ENCODE measurements around the gene ABL1.
"Not testable (repeated sequence)": the region's sequence is repeated elsewhere in the genome, so short reads cannot be mapped to it uniquely, and the experiment has no call there.

ABL1 gene

DNA sequence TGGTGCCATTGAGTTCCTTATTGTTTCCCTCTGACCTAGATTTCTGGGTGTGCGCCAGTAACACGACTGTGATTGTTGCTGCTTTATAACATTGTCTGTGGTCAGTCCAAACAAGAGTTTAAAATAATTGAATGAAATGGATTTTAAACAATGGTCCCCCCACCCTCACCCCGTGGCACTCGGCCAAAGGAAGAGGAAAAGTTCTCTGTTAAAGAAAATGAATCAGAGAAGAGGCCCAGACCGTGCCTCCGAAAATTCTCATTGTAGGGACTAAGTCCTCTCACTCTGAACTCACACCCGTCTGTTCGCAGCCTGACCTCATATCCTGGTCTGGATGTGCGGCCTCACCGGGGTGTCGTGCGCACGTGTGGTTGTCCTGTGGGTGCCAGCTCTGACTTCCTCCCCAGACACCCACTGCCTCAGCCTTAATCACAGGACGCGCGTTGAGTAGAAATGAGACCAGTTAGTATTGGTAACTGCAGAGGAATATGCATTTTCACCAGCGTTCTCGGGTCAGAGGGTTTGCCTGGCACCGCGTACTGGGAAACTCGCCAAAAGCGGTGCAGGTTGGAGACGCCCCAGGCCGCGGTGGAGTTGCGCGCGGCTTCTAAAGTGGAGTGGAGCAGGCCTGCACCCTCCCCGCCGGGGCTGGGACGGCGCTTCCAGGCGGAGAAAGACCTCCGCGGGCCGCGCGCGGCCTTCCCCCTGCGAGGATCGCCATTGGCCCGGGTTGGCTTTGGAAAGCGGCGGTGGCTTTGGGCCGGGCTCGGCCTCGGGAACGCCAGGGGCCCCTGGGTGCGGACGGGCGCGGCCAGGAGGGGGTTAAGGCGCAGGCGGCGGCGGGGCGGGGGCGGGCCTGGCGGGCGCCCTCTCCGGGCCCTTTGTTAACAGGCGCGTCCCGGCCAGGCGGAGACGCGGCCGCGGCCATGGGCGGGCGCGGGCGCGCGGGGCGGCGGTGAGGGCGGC, at the start of gene ABL1:
TSS of gene ABL1 (plus strand) at position 884 of the 966 bp plus-strand sequence. CDS start 193 bp downstream, outside the sequence.
- peak; percentile 56 for DNase-seq

GRCh38 chr9:130785940-130786508, 49.0 kb upstream of the ABL1 start:
- DNase-seq = no peak

GRCh38 chr9:130786526-130786925, 48.5 kb upstream of the ABL1 start:
- DNase-seq = no peak

DNA sequence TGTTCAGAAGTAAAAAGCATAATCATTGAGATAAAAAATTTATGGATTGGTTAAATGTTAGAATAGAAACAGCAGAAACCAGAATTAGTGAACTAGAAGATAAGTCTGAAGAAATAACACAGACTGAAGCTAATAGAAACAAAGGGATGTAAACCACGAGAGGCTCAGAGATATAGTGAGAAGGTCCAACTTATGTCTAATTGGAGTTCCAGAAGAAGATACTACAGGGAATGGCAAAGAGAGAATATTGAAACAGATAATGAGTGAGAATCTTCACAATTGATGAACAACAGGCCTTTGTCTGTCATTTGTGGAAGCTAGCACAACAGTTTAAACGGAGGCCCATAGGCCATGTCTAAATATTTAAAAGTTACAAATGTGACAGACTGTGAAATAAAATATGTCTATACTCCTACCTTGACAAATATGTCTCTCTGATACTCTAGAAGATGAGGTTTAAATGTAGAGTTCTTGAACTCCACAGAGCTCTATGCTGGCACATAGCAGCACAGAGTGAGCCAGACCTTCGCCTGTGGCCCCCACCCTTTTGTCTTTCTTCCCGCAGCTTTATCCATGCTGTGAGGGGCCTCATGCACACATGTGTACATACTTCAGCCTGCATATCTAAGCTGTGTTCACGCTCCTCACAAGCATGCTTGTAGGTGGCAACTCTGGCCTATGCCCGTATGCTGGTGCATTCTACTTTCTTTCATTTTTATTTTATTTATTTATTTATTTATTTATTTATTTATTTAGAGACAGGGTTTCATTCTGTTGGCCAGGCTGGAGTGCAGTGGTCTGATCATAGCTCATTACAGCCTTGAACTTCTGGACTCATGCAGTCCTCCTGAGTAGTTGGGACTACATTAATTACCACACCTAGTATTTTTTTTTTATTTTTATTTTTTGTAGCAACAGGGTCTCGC, 45.0 kb upstream of the ABL1 start:
- no peak for DNase-seq

DNA sequence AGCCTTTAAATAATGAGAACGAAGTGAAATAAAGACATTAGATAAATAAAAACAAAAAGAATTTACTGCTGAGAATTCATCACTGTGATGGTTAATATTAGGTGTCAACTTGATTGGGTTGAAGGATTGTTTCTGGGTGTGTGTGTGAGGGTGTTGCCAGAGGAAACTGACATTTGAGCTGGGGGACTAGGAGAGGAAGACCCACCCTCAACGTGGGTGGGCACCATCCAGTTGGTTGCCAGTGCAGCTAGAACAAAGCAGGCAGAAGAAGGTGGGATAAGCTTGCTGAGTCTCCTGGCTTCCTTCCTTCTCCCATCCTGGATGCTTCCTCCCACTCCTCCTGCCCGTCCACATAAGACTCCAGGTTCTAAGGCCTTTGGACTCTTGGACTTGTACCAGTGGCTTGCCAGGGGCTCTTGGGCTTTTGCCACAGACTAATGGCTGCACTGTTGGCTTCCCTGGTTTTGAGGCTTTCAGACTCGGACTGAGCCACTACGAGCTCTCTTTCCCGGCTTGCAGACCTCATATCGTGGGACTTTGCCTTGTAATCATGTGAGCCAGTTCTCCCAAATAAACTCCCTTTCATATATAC, 43.7 kb upstream of the ABL1 start:
- DNase-seq = no peak

GRCh38 chr9:130793589-130793988, 41.5 kb upstream of the ABL1 start:
- DNase-seq = no peak

- not testable (repeated sequence) for DNase-seq
These were observed 41.0 kb upstream of the ABL1 start for GRCh38 chr9:130794021-130794420.

DNA sequence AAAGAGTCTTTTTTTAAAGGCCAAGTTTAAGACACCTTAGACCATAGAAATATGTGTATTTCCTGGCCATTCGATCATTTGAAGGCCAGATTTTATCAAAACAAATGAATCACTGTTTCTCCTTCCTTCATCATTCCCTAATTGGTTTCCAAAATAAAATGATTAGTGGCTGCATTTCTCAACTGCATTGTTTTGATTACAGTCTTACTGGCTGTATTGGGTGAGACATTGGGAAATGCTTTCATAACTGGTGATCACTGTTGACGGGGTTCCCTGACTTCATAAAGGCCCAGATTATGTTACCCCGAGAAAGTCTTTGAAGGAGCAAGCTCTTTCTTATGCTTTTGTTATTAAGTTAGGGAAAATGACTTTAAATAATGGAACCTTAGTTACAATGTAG, 40.6 kb upstream of the ABL1 start:
- DNase-seq = not testable (repeated sequence)

DNA sequence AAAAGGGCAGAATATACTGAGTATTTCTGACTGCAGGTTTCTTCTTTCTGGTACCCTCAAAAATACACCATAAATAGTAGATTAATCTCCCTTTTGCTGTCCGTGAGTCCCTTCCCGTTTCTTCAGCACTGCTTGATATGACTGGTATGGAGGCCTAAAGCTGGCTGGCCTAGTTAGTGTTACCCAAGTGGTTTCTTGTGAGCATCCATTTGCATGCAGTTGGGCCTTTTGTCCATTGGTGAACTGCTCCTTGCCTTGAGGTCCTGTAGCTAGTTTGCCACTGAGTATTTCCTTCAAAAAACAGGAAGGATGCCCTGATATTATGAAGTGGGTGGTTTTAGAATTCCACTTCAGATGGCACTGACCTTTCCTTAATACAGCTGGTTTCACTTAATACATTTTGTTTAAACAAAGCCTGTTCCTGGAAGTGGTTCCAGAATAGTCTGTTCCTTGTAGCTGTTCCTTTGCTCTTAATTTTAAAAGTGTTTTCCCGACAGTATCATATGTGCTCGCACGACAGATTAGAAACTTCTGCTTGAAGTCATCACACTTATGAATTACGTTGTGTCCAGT, 40.0 kb upstream of the ABL1 start:
- DNase-seq = no peak

GRCh38 chr9:130803116-130803515, 31.9 kb upstream of the ABL1 start:
- not testable (repeated sequence) for DNase-seq

- DNase-seq = no peak
These were observed 29.3 kb upstream of the ABL1 start for GRCh38 chr9:130805510-130806326.

GRCh38 chr9:130806327-130806716, 28.7 kb upstream of the ABL1 start:
- no peak for DNase-seq

DNA sequence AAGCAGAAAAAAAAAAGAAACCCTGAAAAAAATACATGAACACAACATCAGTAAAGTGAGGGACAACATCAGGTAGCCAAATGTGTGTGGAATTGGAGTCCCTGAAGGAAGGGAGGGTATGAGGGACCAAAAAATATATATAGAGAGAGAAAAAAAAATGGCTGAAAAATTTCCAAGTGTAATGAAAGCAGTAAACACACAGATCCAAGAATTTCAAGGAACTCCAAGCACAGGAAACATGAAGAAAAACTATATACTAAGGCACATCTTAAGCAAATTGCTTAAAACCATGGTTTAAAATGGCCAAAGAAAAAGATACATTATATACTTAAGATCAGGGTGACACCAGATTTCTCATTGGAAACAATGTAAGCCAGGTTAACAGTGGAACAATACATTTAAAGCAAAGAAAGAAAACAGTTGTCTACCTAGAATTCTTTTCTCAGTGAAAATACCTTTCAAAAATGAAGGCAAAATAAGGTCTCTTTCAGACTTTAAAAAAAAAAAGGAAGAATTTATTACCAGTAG, 24.4 kb upstream of the ABL1 start:
- DNase-seq = no peak

- DNase-seq = no peak
These were observed 19.7 kb upstream of the ABL1 start for GRCh38 chr9:130815242-130815808.

GRCh38 chr9:130817914-130818313, 17.1 kb upstream of the ABL1 start:
- no peak for DNase-seq

DNA sequence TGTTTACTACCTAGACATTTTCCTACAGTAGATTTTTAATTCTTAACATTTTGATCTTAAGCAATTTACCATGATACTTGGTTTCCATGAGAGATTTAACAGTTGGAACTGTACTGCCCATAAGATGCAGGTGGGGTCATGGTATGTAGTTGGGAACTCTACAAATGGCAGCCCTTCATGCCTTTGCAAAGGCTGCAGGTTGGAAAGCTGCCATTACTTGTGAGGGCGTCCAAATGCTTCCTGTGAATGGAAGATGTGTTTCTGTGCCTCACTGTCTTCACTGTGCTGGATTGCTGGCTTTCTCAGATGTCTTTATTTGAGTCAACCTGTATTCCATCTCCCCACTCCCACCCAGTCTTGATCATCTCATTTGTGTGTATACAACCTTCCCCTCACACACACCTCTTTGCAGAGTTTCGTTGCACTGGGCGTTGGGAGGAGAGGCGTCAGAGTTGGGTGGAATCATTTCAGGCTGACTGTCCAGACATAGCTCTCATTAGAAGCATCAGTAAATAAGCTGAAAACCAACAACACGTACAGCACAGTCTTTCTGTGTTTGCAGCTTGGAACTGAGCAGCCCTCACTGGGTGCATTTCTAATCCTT, 14.8 kb upstream of the ABL1 start:
- no peak for DNase-seq

GRCh38 chr9:130823435-130823834, 11.6 kb upstream of the ABL1 start:
- DNase-seq = no peak

DNA sequence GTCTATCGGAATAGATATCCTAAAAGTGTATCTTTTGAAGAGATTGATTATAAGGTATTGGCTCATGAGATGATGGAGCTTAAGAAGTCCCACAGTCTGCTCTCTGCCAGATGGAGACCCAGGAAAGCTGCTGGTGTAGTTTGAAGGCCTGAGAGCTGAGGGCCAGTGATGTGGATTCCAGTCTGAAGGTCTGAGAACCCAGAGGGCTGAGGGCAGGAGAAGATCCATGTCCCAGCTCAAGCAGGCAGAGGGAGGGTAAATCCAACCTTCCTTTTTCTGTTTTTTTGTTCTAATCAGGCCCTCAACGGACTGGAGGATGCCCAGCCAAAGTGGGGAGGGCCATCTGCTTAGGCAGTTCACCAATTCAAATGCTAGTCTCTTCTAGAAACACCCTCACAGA, 11.0 kb upstream of the ABL1 start:
- DNase-seq = no peak

DNA sequence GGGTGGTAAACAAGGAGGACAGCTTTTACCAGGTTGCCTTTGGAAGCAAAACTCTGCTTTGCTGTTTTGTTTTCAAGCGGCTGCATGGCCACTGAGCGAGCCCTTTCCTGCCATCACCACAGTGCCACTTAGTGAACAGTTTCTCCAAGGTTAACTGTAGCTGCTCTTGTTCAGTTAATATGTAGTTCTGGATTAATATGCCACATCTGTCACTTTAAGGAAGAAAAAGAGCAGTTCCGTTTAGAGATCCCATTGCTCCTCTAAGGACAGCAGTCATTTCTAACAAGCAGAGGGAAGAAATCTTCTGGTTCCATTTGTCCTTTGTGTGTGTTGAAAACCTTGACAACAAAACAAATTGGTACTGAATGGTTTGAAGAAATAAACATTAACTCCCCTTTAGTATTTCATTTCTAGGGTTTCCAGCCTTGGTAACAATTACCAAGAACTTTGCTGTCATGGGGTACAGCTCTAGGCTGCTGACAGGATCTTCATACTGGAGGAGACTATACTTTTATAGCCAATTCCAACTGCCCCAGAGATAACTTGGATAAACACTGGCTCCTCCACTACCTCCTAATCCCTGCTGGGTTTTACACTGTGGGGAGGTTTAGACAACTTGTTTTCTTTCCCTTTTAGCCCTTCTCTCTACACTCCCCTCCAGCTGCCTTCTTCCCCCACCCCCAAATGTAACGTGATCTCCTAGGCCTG, 10.3 kb upstream of the ABL1 start:
- no peak for DNase-seq

DNA sequence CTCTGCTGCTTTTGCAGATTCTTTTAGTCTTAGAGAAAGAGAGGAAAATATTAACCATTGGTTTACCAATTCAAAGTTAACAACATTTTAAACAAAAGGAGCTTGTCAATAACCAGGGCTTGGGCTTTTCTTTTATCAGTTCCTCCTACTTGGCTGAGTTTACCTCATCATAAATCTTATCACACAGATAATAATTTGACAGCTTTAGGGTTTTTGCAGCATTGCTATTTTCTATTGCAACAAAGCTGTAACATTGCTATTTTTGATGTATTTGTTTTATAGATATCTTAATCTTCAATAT, 9.8 kb upstream of the ABL1 start:
- no peak for DNase-seq
